Left ventricle myocardium inferior (tissue), 1 donor: ENCODE results near the gene HMCN2. TPM values are rescaled to one million over a fixed set of nuclear protein-coding genes. Genes with fewer than 3 reads are reported as not detected.

Experiments used
- DNase-seq: peaks from one replicate; pipeline ENCODE4 v3.0.0-alpha.2; 2020
- H3K27ac ChIP-seq: fragments of 200-600 bp; replicated peaks from 2 replicates; pipeline ENCODE4 v1.8.0; 2021
- H3K27me3 ChIP-seq: fragments of 200-600 bp; 2 replicates; pipeline ENCODE4 v1.8.0; 2021; ENCODE audit warnings: low read depth
- H3K36me3 ChIP-seq: fragments of 200-600 bp; 2 replicates; pipeline ENCODE4 v1.8.0; 2021
- H3K4me1 ChIP-seq: fragments of 200-600 bp; 2 replicates; pipeline ENCODE4 v1.8.0; 2021
- H3K4me3 ChIP-seq: fragments of 200-600 bp; 2 replicates; pipeline ENCODE4 v1.8.0; 2021; ENCODE audit warnings: mild to moderate bottlenecking, moderate library complexity
- H3K9me3 ChIP-seq: fragments of 200-600 bp; replicated peaks from 2 replicates; pipeline ENCODE4 v1.8.0; 2021
- intact Hi-C: fragments of 100-400 bp; cut with micrococcal nuclease; formaldehyde crosslinking; loops from one replicate; pipeline ENCODE4 v1.11.0; 2022
- total RNA-seq: library from RNA; stranded (reverse); fragmentation: NEBNext Ultra II Directional; extraction: Animal tissue kit (Norgen Biotek cat#: 25700); gene quantifications from one replicate; pipeline ENCODE4 v1.2.1, GENCODE V29; 2021
- TF ChIP-seq, protein P1 (sequence below): fragments of 200-600 bp; IDR thresholded peaks from 2 replicates; pipeline ENCODE4 v1.8.0; 2021; ENCODE audit warnings: antibody characterized with exemption, mild to moderate bottlenecking, borderline replicate concordance
- donor health status: DM: no; HTN: yes; CAD: no; lungs with severe emphysema.

HMCN2 gene
- total RNA-seq, 1 donor from 2014 or later: 5.5 TPM

- no peaks in the 10 kb centered on the region for H3K9me3 ChIP-seq
- H3K36me3 ChIP-seq: peaks cover 52% of the 10 kb centered on the region
- TF ChIP-seq, protein P1, sequence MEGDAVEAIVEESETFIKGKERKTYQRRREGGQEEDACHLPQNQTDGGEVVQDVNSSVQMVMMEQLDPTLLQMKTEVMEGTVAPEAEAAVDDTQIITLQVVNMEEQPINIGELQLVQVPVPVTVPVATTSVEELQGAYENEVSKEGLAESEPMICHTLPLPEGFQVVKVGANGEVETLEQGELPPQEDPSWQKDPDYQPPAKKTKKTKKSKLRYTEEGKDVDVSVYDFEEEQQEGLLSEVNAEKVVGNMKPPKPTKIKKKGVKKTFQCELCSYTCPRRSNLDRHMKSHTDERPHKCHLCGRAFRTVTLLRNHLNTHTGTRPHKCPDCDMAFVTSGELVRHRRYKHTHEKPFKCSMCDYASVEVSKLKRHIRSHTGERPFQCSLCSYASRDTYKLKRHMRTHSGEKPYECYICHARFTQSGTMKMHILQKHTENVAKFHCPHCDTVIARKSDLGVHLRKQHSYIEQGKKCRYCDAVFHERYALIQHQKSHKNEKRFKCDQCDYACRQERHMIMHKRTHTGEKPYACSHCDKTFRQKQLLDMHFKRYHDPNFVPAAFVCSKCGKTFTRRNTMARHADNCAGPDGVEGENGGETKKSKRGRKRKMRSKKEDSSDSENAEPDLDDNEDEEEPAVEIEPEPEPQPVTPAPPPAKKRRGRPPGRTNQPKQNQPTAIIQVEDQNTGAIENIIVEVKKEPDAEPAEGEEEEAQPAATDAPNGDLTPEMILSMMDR: no peak
- no peak for DNase-seq
- no peaks in the 10 kb centered on the region for H3K27me3 ChIP-seq
- no peaks in the 10 kb centered on the region for H3K4me1 ChIP-seq
- intact Hi-C loops: no loop called here
- H3K4me3 ChIP-seq: no peak overlapping the region
- no peak overlapping the region for H3K27ac ChIP-seq
Measured at GRCh38 chr9:130476151-130476730, 210.7 kb downstream of the HMCN2 start.

DNA sequence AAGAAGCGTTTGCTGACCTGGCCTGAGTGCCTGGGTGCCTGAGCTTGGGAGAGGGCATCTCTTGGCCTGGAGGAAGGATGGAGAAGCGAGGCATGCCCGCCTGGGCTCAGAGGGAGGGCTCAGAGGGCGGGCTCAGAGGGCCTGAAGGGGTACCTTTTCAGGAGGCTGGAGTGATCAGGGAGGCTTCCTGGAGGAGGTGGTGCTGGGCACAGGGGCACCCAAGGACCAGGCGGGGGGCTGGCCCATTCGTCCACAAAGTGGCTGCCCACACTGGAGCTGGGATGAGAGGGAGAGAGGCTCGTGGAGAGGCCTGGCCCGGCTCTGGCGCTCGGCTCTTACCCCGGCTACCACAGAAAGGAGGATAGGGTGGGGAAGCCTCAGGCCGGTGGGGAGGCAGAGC lies 212.0 kb downstream of the HMCN2 start:
- intact Hi-C loops: no loop called here
- no peak for DNase-seq
- TF ChIP-seq, protein P1: no peak
- no peaks in the 10 kb centered on the region for H3K9me3 ChIP-seq
- no peaks in the 10 kb centered on the region for H3K27me3 ChIP-seq
- no peaks in the 10 kb centered on the region for H3K4me1 ChIP-seq
- H3K36me3 ChIP-seq: peaks cover 45% of the 10 kb centered on the region
- no peak overlapping the region for H3K4me3 ChIP-seq
- H3K27ac ChIP-seq: no peak overlapping the region

DNA sequence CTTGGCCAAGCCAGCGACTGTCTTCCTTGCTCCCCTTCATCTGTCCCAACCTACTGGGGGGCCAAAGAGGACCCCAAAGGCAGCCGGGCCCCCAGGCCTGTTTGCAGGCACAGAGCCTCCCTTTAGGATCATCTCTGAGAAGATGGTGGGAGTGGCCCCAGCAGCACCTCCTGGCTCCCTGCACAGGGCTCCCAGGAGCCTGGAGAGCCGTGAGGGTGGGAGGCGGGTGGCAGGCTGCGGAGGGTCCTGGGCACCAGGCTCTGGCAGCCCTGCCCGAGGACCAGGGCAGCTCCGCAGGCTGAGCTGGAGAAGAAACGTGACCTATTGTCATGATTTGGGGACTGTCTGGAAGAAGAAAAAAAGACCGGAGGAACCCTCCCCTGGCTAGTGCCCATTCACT lies 212.6 kb downstream of the HMCN2 start:
- H3K4me1 ChIP-seq: no peaks in the 10 kb centered on the region
- H3K27me3 ChIP-seq: no peaks in the 10 kb centered on the region
- peaks cover 45% of the 10 kb centered on the region for H3K36me3 ChIP-seq
- intact Hi-C loops: no loop called here
- TF ChIP-seq, protein P1: no peak
- no peak overlapping the region for H3K27ac ChIP-seq
- no peaks in the 10 kb centered on the region for H3K9me3 ChIP-seq
- DNase-seq: no peak
- H3K4me3 ChIP-seq: no peak overlapping the region

- Histone ChIP-seq H3K36me3 (peaks cover 45% of the 10 kb centered on the region), H3K4me1 (no peaks in the 10 kb centered on the region), H3K27me3 (no peaks in the 10 kb centered on the region), H3K9me3 (no peaks in the 10 kb centered on the region), H3K27ac (no peak overlapping the region), H3K4me3 (no peak overlapping the region)
- TF ChIP-seq, protein P1: no peak
- no peak for DNase-seq
- intact Hi-C loops: no loop called here
Measured at GRCh38 chr9:130478736-130479575, 213.4 kb downstream of the HMCN2 start.

DNA sequence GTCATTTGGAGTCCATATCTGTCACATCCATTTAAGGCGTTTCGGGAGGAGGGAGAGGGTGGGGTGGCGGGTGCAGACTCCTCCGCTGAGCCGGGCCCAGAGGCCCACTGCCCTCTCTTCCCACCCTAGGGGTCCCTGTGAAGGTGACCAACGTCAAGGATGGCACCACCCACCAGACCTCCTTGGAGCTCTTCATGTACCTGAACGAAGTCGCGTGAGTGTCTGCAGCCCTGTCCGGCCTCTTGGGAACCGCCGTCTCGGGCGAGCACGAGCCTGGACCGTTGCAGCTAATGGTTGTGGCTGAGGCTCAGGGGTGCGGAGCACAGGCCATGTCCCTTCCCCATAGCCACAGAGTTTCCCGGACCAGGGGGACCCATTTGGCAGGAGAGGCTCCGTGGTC lies 214.0 kb downstream of the HMCN2 start:
- TF ChIP-seq, protein P1: no peak
- intact Hi-C loops: no loop called here
- no peak overlapping the region for H3K27ac ChIP-seq
- peaks cover 46% of the 10 kb centered on the region for H3K36me3 ChIP-seq
- H3K27me3 ChIP-seq: no peaks in the 10 kb centered on the region
- H3K4me1 ChIP-seq: no peaks in the 10 kb centered on the region
- no peak for DNase-seq
- H3K9me3 ChIP-seq: no peaks in the 10 kb centered on the region
- no peak overlapping the region for H3K4me3 ChIP-seq
